Adrenal gland (tissue), 5 donors: ENCODE results near the gene FMN2.

Experiments used
- POLR2A ChIP-seq, 2 donors: fragments of 450-650 bp; IDR thresholded peaks; one replicate each; pipeline ENCODE4 v1.6.1; 2017; ENCODE audit warnings: antibody characterized with exemption in 2 of 2, mild to moderate bottlenecking in 2 of 2, moderate library complexity in 1 of 2
- TF ChIP-seq, protein P1 (sequence below), 6 experiments: fragments of 450-650 bp in 4 of 6; fragments of 200-600 bp in 2 of 6; sonication (generic) in 1 of 6; IDR thresholded peaks; 1 replicate in 5 of 6; 2 replicates in 1 of 6; pipeline versions ENCODE4 v1.5.1 to v1.8.0; 2016 to 2021; ENCODE audit warnings: antibody characterized with exemption in 6 of 6, mild to moderate bottlenecking in 2 of 6, moderate library complexity in 1 of 6
- donor health status: DM: no; HTN: no; CAD: no.

DNA sequence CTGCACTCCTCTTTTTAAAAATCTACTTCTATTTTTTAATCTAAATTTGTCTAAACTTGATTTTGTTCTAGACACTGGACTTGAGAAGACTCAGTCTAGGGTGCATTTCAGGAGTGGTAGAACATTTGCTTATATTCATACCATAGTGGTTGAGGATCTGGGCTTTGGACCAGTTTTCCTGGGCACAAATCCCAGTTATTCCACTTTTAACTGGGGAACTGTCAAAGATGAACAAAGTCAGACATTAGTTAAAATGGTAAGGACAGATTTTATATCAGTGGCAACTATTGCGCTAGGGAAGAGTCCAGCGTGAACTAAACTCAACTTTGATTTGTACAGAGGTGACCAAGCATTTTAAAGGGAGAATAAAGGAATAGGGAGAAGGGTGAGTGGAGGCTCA, 102.4 kb downstream of the FMN2 start:
- TF ChIP-seq, protein P1, sequence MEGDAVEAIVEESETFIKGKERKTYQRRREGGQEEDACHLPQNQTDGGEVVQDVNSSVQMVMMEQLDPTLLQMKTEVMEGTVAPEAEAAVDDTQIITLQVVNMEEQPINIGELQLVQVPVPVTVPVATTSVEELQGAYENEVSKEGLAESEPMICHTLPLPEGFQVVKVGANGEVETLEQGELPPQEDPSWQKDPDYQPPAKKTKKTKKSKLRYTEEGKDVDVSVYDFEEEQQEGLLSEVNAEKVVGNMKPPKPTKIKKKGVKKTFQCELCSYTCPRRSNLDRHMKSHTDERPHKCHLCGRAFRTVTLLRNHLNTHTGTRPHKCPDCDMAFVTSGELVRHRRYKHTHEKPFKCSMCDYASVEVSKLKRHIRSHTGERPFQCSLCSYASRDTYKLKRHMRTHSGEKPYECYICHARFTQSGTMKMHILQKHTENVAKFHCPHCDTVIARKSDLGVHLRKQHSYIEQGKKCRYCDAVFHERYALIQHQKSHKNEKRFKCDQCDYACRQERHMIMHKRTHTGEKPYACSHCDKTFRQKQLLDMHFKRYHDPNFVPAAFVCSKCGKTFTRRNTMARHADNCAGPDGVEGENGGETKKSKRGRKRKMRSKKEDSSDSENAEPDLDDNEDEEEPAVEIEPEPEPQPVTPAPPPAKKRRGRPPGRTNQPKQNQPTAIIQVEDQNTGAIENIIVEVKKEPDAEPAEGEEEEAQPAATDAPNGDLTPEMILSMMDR (IDR thresholded peaks at IDR 0.05) = no peak
- TF ChIP-seq POLR2A (IDR thresholded peaks at IDR 0.05) = no peak
